Uterus (tissue), 4 donors: ENCODE data around the gene TINCR. TPM values are rescaled to one million over a fixed set of nuclear protein-coding genes. Genes with fewer than 3 reads are reported as not detected.
"Not testable (repeated sequence)": the region's sequence is repeated elsewhere in the genome, so short reads cannot be mapped to it uniquely, and the experiment has no call there.

Experiments
- DNase-seq, 2 donors: peaks; one replicate each; pipeline ENCODE4 v3.0.0-alpha.2; 2019 to 2020
- H3K27ac ChIP-seq, 2 donors: fragments of 200-600 bp; sonication (generic); 1 replicate in 1 of 2; 2 replicates in 1 of 2; pipeline ENCODE4 v1.5.1; 2016 to 2018
- H3K27me3 ChIP-seq, 2 donors: fragments of 200-600 bp; sonication (generic); one replicate each; pipeline ENCODE4 v1.5.1; 2018 to 2019; ENCODE audit warnings: control low read depth in 1 of 2
- H3K36me3 ChIP-seq, 2 donors: fragments of 200-600 bp; sonication (generic); one replicate each; pipeline ENCODE4 v1.5.1; 2019; ENCODE audit warnings: control low read depth in 1 of 2
- H3K4me1 ChIP-seq, 2 donors: fragments of 200-600 bp; sonication (generic); one replicate each; pipeline ENCODE4 v1.5.1; 2018 to 2019; ENCODE audit warnings: control low read depth in 1 of 2
- H3K4me3 ChIP-seq, 2 donors: fragments of 200-600 bp; sonication (generic); 1 replicate in 1 of 2; 2 replicates in 1 of 2; pipeline ENCODE4 v1.5.1; 2018 to 2019; ENCODE audit warnings: mild to moderate bottlenecking in 1 of 2
- H3K9me3 ChIP-seq, 2 donors: fragments of 200-600 bp; sonication (generic); one replicate each; pipeline ENCODE4 v1.5.1; 2019; ENCODE audit warnings: control low read depth in 1 of 2
- POLR2A ChIP-seq, 2 donors: fragments of 450-650 bp; IDR thresholded peaks; one replicate each; pipeline ENCODE4 v1.6.1; 2016; ENCODE audit warnings: antibody characterized with exemption in 2 of 2, mild to moderate bottlenecking in 1 of 2, moderate library complexity in 1 of 2
- intact Hi-C: fragments of 100-400 bp; cut with DNase I; formaldehyde crosslinking; loops from one replicate; pipeline ENCODE4 v1.15.1; 2023; ENCODE audit warnings: low total_unique reads
- total RNA-seq, 4 donors: library from RNA; depleted of rRNA in 3 of 4; stranded (reverse); fragments of >200 nt in 3 of 4; gene quantifications; one replicate each; pipeline versions ENCODE4 v1.1.0 to v1.2.4, GENCODE V29; 2014 to 2023
- TF ChIP-seq, protein P1 (sequence below), 4 experiments: fragments of 200-600 bp in 2 of 4; fragments of 450-650 bp in 2 of 4; sonication (generic) in 2 of 4; IDR thresholded peaks; one replicate each; pipeline ENCODE4 v1.5.1; 2016 to 2019; ENCODE audit warnings: antibody characterized with exemption in 4 of 4, mild to moderate bottlenecking in 2 of 4, moderate library complexity in 1 of 4
- donor health status: DM: yes; HTN: yes; CAD: no.

The TINCR gene
- total RNA-seq, 4 donors from 2014 or later, result 1.2 to 5.3 TPM; not detected in 2

GRCh38 chr19:5540208-5540607 lies 27.5 kb downstream of the TINCR start:
- H3K4me3 ChIP-seq, result no peak overlapping the region
- no peak overlapping the region for H3K27ac ChIP-seq
- no peaks in the 10 kb centered on the region for H3K27me3 ChIP-seq
- H3K36me3 ChIP-seq, result no peaks in the 10 kb centered on the region
- DNase-seq, result no peak
- H3K4me1 ChIP-seq, result peaks cover 0 to 4% of the 10 kb centered on the region in 2 donors
- H3K9me3 ChIP-seq, result peaks cover 0 to 3% of the 10 kb centered on the region in 2 donors
- intact Hi-C loops, result no loop called here
- no peak for TF ChIP-seq POLR2A (IDR thresholded peaks at IDR 0.05)
- TF ChIP-seq, protein P1, sequence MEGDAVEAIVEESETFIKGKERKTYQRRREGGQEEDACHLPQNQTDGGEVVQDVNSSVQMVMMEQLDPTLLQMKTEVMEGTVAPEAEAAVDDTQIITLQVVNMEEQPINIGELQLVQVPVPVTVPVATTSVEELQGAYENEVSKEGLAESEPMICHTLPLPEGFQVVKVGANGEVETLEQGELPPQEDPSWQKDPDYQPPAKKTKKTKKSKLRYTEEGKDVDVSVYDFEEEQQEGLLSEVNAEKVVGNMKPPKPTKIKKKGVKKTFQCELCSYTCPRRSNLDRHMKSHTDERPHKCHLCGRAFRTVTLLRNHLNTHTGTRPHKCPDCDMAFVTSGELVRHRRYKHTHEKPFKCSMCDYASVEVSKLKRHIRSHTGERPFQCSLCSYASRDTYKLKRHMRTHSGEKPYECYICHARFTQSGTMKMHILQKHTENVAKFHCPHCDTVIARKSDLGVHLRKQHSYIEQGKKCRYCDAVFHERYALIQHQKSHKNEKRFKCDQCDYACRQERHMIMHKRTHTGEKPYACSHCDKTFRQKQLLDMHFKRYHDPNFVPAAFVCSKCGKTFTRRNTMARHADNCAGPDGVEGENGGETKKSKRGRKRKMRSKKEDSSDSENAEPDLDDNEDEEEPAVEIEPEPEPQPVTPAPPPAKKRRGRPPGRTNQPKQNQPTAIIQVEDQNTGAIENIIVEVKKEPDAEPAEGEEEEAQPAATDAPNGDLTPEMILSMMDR (IDR thresholded peaks at IDR 0.05), result no peak

DNA sequence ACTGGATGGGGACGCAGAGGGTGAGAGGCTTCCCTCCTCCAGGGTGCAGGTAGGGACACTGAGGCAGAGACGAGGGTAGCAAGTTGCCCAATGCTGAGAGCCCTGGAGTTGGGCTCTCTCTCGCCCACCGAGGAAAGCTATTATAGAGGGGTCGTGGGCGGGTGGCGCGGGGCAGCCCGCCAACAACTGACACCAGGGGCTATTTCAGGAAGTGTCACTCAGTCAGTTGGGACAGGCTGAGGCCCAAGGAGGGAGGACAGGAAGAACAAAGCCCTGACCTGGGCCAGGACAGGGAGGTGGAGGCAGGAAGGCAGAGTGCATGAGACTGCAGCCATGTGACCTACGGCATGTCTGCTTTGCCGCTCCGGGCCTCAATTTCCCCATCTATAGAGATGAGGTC lies 29.9 kb downstream of the TINCR start:
- intact Hi-C loops, result no loop called here
- H3K27ac ChIP-seq, result no peak overlapping the region

GRCh38 chr19:5536982-5537579 lies 30.7 kb downstream of the TINCR start:
- H3K27ac ChIP-seq, DNase-seq, H3K4me3 ChIP-seq, H3K4me1 ChIP-seq, H3K27me3 ChIP-seq, H3K36me3 ChIP-seq, intact Hi-C loops: not testable (repeated sequence)
- peaks cover 0 to 11% of the 10 kb centered on the region in 2 donors for H3K9me3 ChIP-seq

More for the DNA sequence above, 29.9 kb downstream of the TINCR start:
- Histone ChIP-seq H3K27me3 (no peaks in the 10 kb centered on the region), H3K4me1 (peaks cover 0 to 4% of the 10 kb centered on the region in 2 donors), H3K4me3 (no peak overlapping the region), H3K36me3 (no peaks in the 10 kb centered on the region), H3K9me3 (peaks cover 0 to 11% of the 10 kb centered on the region in 2 donors)
- TF ChIP-seq POLR2A (IDR thresholded peaks at IDR 0.05), result no peak
- TF ChIP-seq, protein P1 (IDR thresholded peaks at IDR 0.05), result no peak
- DNase-seq, result no peak

DNA sequence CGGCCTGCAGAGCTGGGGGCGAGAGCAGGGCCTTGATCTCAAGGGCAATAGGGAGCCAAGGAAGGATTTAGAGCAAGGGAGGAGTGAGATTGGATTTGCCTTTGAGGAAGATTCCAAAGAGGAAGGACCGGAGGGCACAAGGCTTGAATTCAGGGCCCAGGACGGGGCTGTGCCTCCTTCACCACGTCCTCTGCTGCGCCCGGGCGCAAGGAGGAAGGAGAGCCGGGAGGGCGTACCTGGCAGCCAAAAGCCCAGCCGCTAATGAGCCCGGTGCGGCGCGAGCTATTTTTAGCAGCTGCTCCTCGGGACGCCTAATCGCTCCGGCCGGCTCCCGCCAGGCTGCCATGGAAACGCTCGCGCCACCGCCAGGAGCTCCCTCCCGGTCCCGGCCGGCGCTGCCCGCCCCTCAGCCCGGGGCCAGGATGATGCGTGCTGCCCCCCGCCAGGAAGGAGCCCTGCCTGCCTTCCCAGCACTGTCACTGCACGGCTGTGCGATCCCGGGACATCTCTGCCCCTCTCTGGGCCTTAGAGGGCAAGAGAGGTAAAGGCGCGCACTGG lies 31.3 kb downstream of the TINCR start:
- H3K27ac ChIP-seq, result no peak overlapping the region
- H3K9me3 ChIP-seq, result peaks cover 0 to 11% of the 10 kb centered on the region in 2 donors
- TF ChIP-seq, protein P1 (IDR thresholded peaks at IDR 0.05), result no peak
- no peak for TF ChIP-seq POLR2A (IDR thresholded peaks at IDR 0.05)
- intact Hi-C loops, result no loop called here
- H3K36me3 ChIP-seq, result no peaks in the 10 kb centered on the region
- H3K27me3 ChIP-seq, result no peaks in the 10 kb centered on the region
- no peak overlapping the region for H3K4me3 ChIP-seq
- peak in 1 of 2 donors; percentile 20 for DNase-seq
- H3K4me1 ChIP-seq, result peaks cover 0 to 4% of the 10 kb centered on the region in 2 donors

GRCh38 chr19:5534787-5535586 lies 32.8 kb downstream of the TINCR start:
- TF ChIP-seq POLR2A (IDR thresholded peaks at IDR 0.05), result no peak
- peaks cover 0 to 4% of the 10 kb centered on the region in 2 donors for H3K4me1 ChIP-seq
- intact Hi-C loops, result no loop called here
- no peak overlapping the region for H3K27ac ChIP-seq
- no peak for DNase-seq
- H3K4me3 ChIP-seq, result no peak overlapping the region
- H3K36me3 ChIP-seq, result no peaks in the 10 kb centered on the region
- peaks cover 0 to 11% of the 10 kb centered on the region in 2 donors for H3K9me3 ChIP-seq
- no peaks in the 10 kb centered on the region for H3K27me3 ChIP-seq

DNA sequence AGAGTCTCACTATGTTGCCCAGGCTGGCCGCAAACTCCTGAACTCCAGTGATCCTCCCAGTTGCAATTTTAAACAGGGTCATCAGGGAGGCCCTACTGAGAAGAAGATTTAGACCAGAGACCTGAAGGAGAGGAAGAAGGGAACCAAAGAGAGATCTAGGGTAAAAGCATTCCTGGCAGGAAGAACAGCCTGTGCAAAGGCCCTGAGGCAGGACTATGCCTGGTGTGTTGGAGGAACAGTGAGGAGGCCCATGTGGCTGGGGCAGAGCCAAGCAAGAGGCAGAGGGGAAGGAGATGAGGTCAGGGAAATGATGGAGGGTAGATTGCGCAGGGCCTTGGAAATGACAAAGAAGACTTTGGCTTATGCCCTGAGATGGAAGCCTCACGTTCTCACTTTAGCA lies 34.5 kb downstream of the TINCR start:
- TF ChIP-seq POLR2A (IDR thresholded peaks at IDR 0.05), result no peak
- TF ChIP-seq, protein P1 (IDR thresholded peaks at IDR 0.05), result no peak
- Histone ChIP-seq H3K4me3 (no peak overlapping the region), H3K27ac (no peak overlapping the region), H3K27me3 (no peaks in the 10 kb centered on the region), H3K36me3 (no peaks in the 10 kb centered on the region), H3K9me3 (peaks cover 0 to 11% of the 10 kb centered on the region in 2 donors), H3K4me1 (peaks cover 0 to 4% of the 10 kb centered on the region in 2 donors)
- intact Hi-C loops, result no loop called here
- DNase-seq, result no peak
